Ovary (tissue), 9 donors: ENCODE data around the gene MOG. TPM values are rescaled to one million over a fixed set of nuclear protein-coding genes. Genes with fewer than 3 reads are reported as not detected.

Source experiments
- DNase-seq, 5 donors: peaks; one replicate each; pipeline ENCODE4 v3.0.0-alpha.2; 2019 to 2020
- H3K27ac ChIP-seq, 2 donors: fragments of 200-600 bp; one replicate each; pipeline versions ENCODE4 v1.5.1 to v1.8.0; 2019 to 2022
- H3K27me3 ChIP-seq: fragments of 200-600 bp; one replicate; pipeline ENCODE4 v1.8.0; 2022
- H3K36me3 ChIP-seq: fragments of 200-600 bp; sonication (generic); one replicate; pipeline ENCODE4 v1.5.1; 2019
- H3K4me1 ChIP-seq: one replicate; pipeline ENCODE4 v1.8.1; 2013; ENCODE audit warnings: mild to moderate bottlenecking, moderate library complexity; ENCODE audit not compliant: insufficient read depth
- H3K4me3 ChIP-seq: fragments of 200-600 bp; sonication (generic); one replicate; pipeline ENCODE4 v1.5.1; 2017
- H3K9me3 ChIP-seq, 2 donors: fragments of 200-600 bp in 1 of 2; sonication (generic) in 1 of 2; one replicate each; pipeline versions ENCODE4 v1.5.1 to v1.8.1; 2013 to 2019; ENCODE audit warnings: mild to moderate bottlenecking in 1 of 2, moderate library complexity in 1 of 2
- CTCF ChIP-seq, 3 donors: fragments of 450-650 bp in 2 of 3; fragments of 200-600 bp in 1 of 3; IDR thresholded peaks; one replicate each; pipeline versions ENCODE4 v1.5.1 to v1.8.0; 2016 to 2022; ENCODE audit warnings: antibody characterized with exemption in 3 of 3, mild to moderate bottlenecking in 1 of 3
- EP300 ChIP-seq: sonication (generic); formaldehyde crosslinking; IDR thresholded peaks from one replicate; pipeline ENCODE4 v1.6.1; 2017; ENCODE audit warnings: antibody characterized with exemption
- POLR2A ChIP-seq: fragments of 450-650 bp; IDR thresholded peaks from one replicate; pipeline ENCODE4 v1.6.1; 2017; ENCODE audit warnings: antibody characterized with exemption, mild to moderate bottlenecking, moderate library complexity
- WGBS, 3 donors: extraction: QIAGEN DNeasy Blood & Tissue Kit in 1 of 3; methylation state at CpG; one replicate each; pipeline versions ENCODE4 v1.1.5 to v1.1.7; 2013 to 2017; 5-methylcytosine and 5-hydroxymethylcytosine counted together
- intact Hi-C, 4 donors: fragments of 100-400 bp; cut with DNase I; formaldehyde crosslinking; loops; one replicate each; pipeline versions ENCODE4 v1.11.0 to v1.15.1; 2022 to 2023
- polyA plus RNA-seq, 2 donors: library from polyadenylated mRNA; stranded (reverse); fragments of 200-250 nt in 1 of 2; fragments of 350-450 nt in 1 of 2; fragmentation: Illumina TruSeq in 1 of 2; extraction: RNeasy Lipid Tissue Mini Kit (QIAGEN cat#74804) in 1 of 2; gene quantifications; one replicate each; pipeline ENCODE4 v1.2.3, GENCODE V29; 2013 to 2014
- total RNA-seq, 7 donors: library from RNA; depleted of rRNA in 2 of 7; stranded (reverse); fragments of >200 nt in 2 of 7; fragmentation: NEBNext Ultra II Directional in 3 of 7; extraction: Animal tissue kit (Norgen Biotek cat#: 25700) in 3 of 7; gene quantifications; one replicate each; pipeline versions ENCODE4 v1.1.0 to v1.2.4, GENCODE V29; 2016 to 2023
- donor health status: DM: no; HTN: no; CAD: no; lungs with moderate emphysema.
- donor health status: DM: no; HTN: no; CAD: no.
- donor health status: Bipolar disorder and iron deficiency.
- donor health status: DM: yes; HTN: yes; CAD: no.
- donor health status: DM: no; HTN: no; CAD: no.
- donor health status: DM: yes; HTN: yes; CAD: no.

Gene MOG
- total and polyA plus RNA-seq, 9 donors = 0.05 to 0.13 TPM; not detected in 7

GRCh38 chr6:29696147-29697125, 39.5 kb downstream of the MOG start:
- DNase-seq = no peak
- no peaks in the 10 kb centered on the region for H3K36me3 ChIP-seq
- 61 to 71% (median 68%) methylated on average over 10 of the region's 10 CpGs for WGBS, 3 donors
- no peak overlapping the region for H3K4me3 ChIP-seq
- intact Hi-C loops = no loop called here
- no peak overlapping the region for H3K27ac ChIP-seq
- no peaks in the 10 kb centered on the region for H3K27me3 ChIP-seq
- H3K9me3 ChIP-seq = no peaks in the 10 kb centered on the region
- TF ChIP-seq POLR2A = no peak
- TF ChIP-seq EP300 = no peak
- H3K4me1 ChIP-seq = no peaks in the 10 kb centered on the region

GRCh38 chr6:29702519-29703103, 45.7 kb downstream of the MOG start:
- intact Hi-C loops = loop anchor here (10.0 kb wide), 2 partner anchors 52 to 132 kb away; no protein-coding TSS in a partner anchor
- H3K4me3 ChIP-seq = no peak overlapping the region
- H3K27ac ChIP-seq = no peak overlapping the region
- 19 to 22% (median 19%) methylated on average over 17 of the region's 17 CpGs for WGBS, 3 donors
- no peaks in the 10 kb centered on the region for H3K36me3 ChIP-seq
- no peaks in the 10 kb centered on the region for H3K9me3 ChIP-seq
- no peaks in the 10 kb centered on the region for H3K4me1 ChIP-seq
- H3K27me3 ChIP-seq = no peaks in the 10 kb centered on the region
- no peak for TF ChIP-seq CTCF (IDR thresholded peaks at IDR 0.05)
- no peak for TF ChIP-seq EP300
- TF ChIP-seq POLR2A = no peak
- peak in 3 of 5 donors; percentile 31 to 77 (median 65) for DNase-seq

- TF ChIP-seq EP300 = no peak
- peak in 2 of 3 donors; percentile 52 to 66 for TF ChIP-seq CTCF (IDR thresholded peaks at IDR 0.05)
- no peaks in the 10 kb centered on the region for H3K27me3 ChIP-seq
- 24 to 28% (median 27%) methylated on average over 10 of the region's 10 CpGs for WGBS, 3 donors
- no peaks in the 10 kb centered on the region for H3K4me1 ChIP-seq
- no peaks in the 10 kb centered on the region for H3K36me3 ChIP-seq
- H3K9me3 ChIP-seq = no peaks in the 10 kb centered on the region
- H3K27ac ChIP-seq = no peak overlapping the region
- no peak overlapping the region for H3K4me3 ChIP-seq
- intact Hi-C loops = loop anchor here (5.0 to 10.0 kb wide), 3 partner anchors 47 to 129 kb away; no protein-coding TSS in a partner anchor
- DNase-seq = peak in 1 of 5 donors; percentile 48
These were observed 48.7 kb downstream of the MOG start for GRCh38 chr6:29705389-29706231.

- H3K9me3 ChIP-seq = no peaks in the 10 kb centered on the region
- DNase-seq = no peak
- H3K27me3 ChIP-seq = no peaks in the 10 kb centered on the region
- intact Hi-C loops = loop anchor here (5.0 to 10.0 kb wide), 3 partner anchors 44 to 126 kb away; no protein-coding TSS in a partner anchor
- H3K27ac ChIP-seq = no peak overlapping the region
- WGBS, 3 donors = 55 to 62% (median 61%) methylated on average over 11 of the region's 11 CpGs
- H3K36me3 ChIP-seq = no peaks in the 10 kb centered on the region
- H3K4me1 ChIP-seq = no peaks in the 10 kb centered on the region
- TF ChIP-seq CTCF (IDR thresholded peaks at IDR 0.05) (no peak), EP300 (no peak), POLR2A (no peak)
- H3K4me3 ChIP-seq = no peak overlapping the region
These were observed 51.7 kb downstream of the MOG start for GRCh38 chr6:29708432-29709179.
